ENCODE results near the gene WNT3.

GRCh38 chr17:46819906-46820351 is 1.4 kb upstream of the WNT3 start:
- TF ChIP-seq EZH2phosphoT487 (IDR thresholded peaks at IDR 0.05; ENCODE audit: unreplicated experiment) (no peak), CTCF (conservative IDR thresholded peaks at IDR 0.05; ENCODE audit: low read depth in 2 of 2) (no peak), REST (IDR thresholded peaks at IDR 0.05; ENCODE audit: unreplicated experiment) (no peak), EZH2 (IDR thresholded peaks at IDR 0.05; ENCODE audit: low read depth, unreplicated experiment) (peak; percentile 85), POLR2AphosphoS5 (IDR thresholded peaks at IDR 0.05; ENCODE audit: low read depth) (no peak)
